ENCODE results near the gene PSMA6.

PSMA6 gene

DNA sequence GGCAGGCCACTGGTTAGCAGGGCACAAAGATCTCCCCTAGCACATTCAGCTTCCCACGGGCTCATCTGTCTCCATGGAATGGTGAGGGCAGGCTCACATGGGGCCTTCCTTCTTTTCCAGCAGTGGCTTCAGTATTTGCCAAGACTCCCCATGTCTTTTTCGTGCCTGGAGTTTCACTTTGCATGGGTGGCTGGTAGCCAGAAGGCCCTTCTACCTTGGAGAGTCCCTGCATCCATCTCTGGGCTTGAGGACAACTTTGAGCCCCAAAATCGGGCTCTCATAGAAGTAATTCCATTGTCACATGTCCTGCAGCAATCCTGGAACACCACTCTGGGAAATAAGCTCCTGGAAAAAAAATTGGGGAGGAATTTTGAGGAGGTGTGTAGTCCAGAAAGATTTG, 70.3 kb downstream of the PSMA6 start:
- ChIA-PET POLR2A (no interaction called here), CTCF (no interaction called here)
- peak; percentile 8 for DNase-seq (ENCODE audit: extremely low spot score)
- TF ChIP-seq, protein P1, sequence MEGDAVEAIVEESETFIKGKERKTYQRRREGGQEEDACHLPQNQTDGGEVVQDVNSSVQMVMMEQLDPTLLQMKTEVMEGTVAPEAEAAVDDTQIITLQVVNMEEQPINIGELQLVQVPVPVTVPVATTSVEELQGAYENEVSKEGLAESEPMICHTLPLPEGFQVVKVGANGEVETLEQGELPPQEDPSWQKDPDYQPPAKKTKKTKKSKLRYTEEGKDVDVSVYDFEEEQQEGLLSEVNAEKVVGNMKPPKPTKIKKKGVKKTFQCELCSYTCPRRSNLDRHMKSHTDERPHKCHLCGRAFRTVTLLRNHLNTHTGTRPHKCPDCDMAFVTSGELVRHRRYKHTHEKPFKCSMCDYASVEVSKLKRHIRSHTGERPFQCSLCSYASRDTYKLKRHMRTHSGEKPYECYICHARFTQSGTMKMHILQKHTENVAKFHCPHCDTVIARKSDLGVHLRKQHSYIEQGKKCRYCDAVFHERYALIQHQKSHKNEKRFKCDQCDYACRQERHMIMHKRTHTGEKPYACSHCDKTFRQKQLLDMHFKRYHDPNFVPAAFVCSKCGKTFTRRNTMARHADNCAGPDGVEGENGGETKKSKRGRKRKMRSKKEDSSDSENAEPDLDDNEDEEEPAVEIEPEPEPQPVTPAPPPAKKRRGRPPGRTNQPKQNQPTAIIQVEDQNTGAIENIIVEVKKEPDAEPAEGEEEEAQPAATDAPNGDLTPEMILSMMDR (IDR thresholded peaks at IDR 0.05; ENCODE audit: control extremely low read depth, extremely low read depth, low read depth, missing control alignments) = no peak

DNA sequence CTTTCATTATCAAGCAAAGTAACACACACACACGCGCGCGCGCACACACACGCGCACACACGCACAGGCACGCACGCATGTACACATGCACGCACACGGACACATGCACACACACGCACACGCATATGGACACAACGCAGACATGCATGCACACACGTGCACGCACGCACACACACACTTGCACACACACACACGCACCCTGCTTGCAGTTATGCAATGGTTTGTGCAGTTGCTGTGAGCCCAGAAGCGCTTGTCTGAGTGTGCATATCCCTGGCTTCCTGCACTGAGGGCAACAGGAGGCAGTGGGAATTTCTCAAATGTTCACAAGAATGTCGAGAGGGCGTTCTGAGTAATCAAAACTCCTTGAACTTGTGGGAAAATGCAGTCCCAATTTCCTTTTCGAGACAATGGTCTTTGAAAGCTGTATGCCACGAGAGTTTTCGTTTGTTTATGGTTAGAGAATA, 70.8 kb downstream of the PSMA6 start:
- ChIA-PET POLR2A (no interaction called here), CTCF (interaction anchor here (0.5 to 1.5 kb wide), 2 partner anchors 12 to 72 kb away, joined by 4 to 5 read pairs; no protein-coding TSS in a partner anchor)
- DNase-seq (ENCODE audit: extremely low spot score) = no peak
- TF ChIP-seq, protein P1 (IDR thresholded peaks at IDR 0.05; ENCODE audit: control extremely low read depth, extremely low read depth, low read depth, missing control alignments) = no peak

DNA sequence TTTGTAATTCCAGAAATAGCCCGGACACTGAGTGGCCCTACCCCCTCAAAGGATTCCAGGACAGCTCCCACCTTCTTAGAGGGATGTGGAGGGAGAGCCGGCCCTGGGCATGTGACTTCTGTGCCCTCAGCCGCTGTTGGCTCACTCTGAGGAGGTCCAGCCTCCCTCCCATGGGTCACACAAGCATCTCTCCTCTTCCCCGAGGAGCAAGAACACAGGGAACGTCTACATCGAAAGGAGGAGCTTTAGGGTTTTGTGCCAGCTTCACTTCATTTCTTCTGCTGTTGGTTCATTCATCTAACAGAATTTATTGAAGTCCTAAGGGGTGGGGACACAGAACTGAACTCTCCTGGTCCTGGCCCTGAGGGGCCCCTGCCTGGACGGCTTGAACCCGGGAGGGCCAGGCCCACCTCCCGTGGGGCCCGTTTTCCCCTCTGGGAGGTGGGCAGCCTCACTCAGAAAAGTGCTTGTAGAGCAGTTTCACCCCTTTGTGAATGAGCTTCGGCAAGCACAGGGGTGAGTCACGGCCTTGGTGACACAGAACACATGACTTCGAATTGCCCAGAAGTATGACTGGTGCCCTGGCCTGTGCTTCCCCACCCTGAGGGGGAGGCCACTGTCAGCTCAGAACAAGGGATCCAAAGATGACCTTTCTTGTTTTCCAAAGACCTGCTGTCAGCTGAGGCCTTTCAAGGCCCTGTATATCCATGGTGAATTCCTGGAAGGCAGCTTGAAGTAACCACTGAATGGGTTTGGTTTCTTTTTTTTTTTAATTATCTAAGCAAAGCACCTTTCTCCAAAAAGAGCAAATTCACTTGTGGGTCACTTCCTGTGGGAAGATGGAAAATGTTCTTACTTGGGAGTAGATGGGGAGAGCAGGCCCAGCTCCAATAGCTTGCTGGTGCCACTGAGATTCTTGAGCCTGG, 73.2 kb downstream of the PSMA6 start:
- peak; percentile 69 for DNase-seq (ENCODE audit: extremely low spot score)
- POLR2A ChIA-PET = interaction anchor here (1.2 to 1.6 kb wide), 2 partner anchors 10 to 39 kb away, joined by 3 to 7 read pairs; partner anchors contain the start of gene NFKBIA
- CTCF ChIA-PET = interaction anchor here (1.0 to 2.4 kb wide), 6 partner anchors 10 to 223 kb away, joined by 3 to 11 read pairs (median 4); partner anchors contain the start of gene NFKBIA
- TF ChIP-seq, protein P1 (IDR thresholded peaks at IDR 0.05; ENCODE audit: control extremely low read depth, extremely low read depth, low read depth, missing control alignments) = no peak

DNA sequence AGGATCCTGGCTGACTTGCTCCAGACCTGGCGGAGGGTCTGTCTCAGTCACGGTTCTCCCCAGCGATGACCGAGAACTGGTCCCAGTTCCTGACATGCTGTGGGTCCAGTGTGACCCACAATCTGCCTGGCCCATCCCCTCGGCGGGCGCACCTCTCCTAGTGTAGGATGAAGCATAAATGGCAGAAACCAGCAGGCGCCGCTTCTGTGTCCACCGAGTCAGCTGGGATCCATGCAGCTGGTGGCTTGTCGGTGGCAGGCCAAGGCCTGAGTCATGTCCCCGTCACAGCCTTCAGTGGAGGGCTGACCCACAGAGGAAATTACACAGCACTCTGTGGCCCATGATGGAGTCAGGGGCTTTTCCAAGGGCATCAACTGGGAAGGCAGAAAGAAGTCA, 73.9 kb downstream of the PSMA6 start:
- CTCF ChIA-PET = interaction anchor here (1.0 to 2.4 kb wide), 4 partner anchors 9 to 224 kb away, joined by 3 to 11 read pairs (median 4); no protein-coding TSS in a partner anchor
- POLR2A ChIA-PET = interaction anchor here (1.6 kb wide), 1 partner anchor 9 kb away, joined by 7 read pairs; no protein-coding TSS in a partner anchor
- no peak for DNase-seq (ENCODE audit: extremely low spot score)
- TF ChIP-seq, protein P1 (IDR thresholded peaks at IDR 0.05; ENCODE audit: control extremely low read depth, extremely low read depth, low read depth, missing control alignments) = no peak

DNA sequence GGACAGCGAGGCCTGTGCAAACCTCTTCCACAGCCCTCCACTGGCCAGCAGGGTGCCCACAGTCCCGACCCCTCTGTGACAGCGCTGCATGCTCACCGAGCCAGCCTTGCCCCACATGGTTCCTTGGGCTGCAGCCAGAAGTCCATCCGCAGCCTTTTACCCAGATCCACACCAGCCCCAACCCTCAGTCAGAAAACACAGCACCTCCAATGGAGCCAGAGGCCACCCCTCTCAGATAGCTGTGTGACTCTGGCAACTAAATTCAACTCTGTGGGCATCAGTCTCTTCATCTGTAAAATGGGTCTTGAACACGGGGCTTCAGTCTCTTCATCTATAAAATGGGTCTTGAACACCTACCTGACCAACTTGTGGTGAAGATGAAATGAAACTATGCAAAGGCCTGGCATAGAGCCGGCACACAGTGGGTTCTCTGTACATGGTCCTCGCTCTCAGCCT, 74.4 kb downstream of the PSMA6 start:
- ChIA-PET CTCF (interaction anchor here (1.0 to 2.6 kb wide), 3 partner anchors 14 to 19 kb away, joined by 3 to 11 read pairs (median 7); no protein-coding TSS in a partner anchor), POLR2A (no interaction called here)
- TF ChIP-seq, protein P1 (IDR thresholded peaks at IDR 0.05; ENCODE audit: control extremely low read depth, extremely low read depth, low read depth, missing control alignments) = no peak

DNA sequence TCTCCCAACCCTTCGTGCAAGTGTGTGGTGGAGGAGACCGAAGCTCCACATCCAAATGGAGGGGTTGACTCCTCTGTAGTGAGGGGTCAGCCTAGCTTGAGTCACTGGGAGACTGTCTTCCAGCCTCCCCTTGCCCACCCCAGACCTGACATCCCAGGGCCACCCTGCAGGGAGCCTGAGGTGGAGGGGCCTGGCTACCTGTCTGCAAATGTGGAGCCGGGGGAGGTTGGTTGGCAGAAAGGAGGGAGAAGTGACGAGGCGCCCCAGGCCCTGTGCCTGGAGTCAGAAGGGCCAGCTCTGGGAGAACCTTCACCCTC, 74.8 kb downstream of the PSMA6 start:
- TF ChIP-seq, protein P1 (IDR thresholded peaks at IDR 0.05; ENCODE audit: control extremely low read depth, extremely low read depth, low read depth, missing control alignments) = no peak
- DNase-seq (ENCODE audit: extremely low spot score) = no peak
- CTCF ChIA-PET = interaction anchor here (2.0 to 2.6 kb wide), 2 partner anchors 13 to 15 kb away, joined by 7 to 11 read pairs; no protein-coding TSS in a partner anchor
- POLR2A ChIA-PET = no interaction called here

More for the DNA sequence above, 74.4 kb downstream of the PSMA6 start:
- no peak for DNase-seq (ENCODE audit: extremely low spot score)

Measured in GM10248 (cell line).